ENCODE measurements around the gene TOGARAM2.

TOGARAM2 gene

GRCh38 chr2:29000481-29000880 is 19.4 kb downstream of the TOGARAM2 start:
- no peak for DNase-seq

DNA sequence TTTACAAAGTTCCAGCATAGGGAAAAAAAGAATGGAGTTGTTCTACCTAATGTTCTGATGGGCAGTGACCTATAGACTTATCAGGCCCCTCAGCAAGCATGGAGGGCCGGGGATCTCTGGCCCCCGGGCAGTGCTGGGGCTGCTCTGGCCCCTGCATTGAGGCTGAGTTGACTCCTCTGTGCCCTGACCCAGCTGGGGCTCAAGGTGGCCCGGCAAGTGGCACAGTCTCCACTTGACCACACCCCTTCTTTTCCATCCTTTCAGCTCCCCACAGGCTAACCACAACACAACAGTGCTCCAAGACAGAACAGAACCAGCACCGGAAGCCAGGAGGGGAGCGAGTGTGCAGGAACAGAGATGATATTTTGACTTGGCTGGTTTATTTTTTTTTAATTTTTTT is 19.9 kb downstream of the TOGARAM2 start:
- no peak for DNase-seq

DNA sequence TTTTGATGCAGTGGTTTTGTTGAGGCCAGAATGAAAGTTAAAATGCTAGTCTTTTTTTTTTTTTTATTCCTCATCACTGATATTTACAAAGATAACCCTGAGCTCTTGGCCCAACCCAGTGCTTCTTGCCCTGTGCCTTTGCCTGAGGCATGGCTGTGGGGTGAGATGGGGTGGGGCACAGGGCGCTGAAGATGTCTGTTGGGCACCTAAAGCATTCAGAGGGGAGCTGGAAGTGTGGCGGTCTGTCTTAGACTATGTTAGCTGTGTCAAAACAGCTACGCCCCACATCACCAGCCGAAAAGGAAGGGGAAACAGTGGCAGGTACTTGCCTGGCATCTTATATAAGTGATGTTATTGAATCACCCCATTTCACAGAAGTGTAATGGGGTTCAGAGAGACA is 20.7 kb downstream of the TOGARAM2 start:
- DNase-seq = no peak

- no peak for DNase-seq
Observed at GRCh38 chr2:29004755-29005154, 23.7 kb downstream of the TOGARAM2 start.

GRCh38 chr2:29005331-29005730 is 24.2 kb downstream of the TOGARAM2 start:
- no peak for DNase-seq

GRCh38 chr2:29006092-29006979 is 25.2 kb downstream of the TOGARAM2 start:
- DNase-seq = no peak

- no peak for DNase-seq
Observed at GRCh38 chr2:29006980-29007301, 25.8 kb downstream of the TOGARAM2 start.

GRCh38 chr2:29009270-29009669 is 28.2 kb downstream of the TOGARAM2 start:
- DNase-seq = no peak

GRCh38 chr2:29009711-29010677 is 28.9 kb downstream of the TOGARAM2 start:
- no peak for DNase-seq

DNA sequence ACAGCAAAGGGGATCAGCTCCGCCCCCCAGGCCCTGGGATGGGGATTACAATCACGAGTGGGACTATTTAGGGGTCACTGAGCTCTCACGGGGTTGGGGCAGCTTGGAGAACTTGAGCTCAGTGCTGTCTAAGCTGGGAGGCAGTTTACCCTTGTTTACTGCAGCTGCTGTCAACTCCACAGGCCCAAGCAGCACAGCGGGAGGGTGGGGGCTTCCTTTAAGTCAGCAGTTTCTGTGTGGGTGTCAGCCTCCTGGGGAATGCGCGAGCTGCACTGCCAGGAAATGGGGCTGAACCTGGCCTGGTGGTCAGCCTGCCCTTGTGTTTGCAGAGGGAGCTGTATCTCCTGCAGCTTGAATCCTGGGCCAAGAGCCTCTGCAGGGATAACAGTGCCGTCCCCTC is 29.8 kb downstream of the TOGARAM2 start:
- no peak for DNase-seq

DNA sequence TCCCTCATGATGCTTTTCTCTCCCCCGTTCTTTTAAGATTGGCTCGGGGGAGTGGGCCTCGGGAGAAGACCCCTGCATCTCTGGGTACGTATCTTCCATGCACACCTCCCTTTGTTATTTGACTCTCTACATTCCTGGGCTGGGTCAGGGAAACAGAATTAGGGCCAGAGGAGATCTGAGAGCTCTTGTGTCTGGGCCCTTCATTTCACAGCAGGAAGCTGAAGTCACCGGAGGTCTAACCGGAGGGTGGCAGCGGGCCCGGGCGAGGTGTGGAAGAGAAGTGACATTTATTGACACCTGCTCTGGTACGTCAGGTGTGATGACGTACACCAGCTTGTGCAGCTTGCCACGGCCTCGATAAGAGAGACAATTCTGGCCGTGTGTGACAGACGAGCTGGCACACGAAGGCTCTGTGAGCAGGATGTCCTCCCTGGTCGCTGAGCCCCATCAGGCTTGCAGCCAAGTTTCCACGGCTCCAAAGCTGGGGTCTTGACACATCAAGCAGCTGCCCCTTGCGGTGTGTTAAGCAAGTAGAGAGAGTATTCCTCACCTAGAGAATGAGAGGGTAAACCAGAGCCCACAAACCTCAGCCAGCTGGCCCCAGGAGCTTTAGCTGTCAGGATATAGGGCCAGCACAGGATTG is 30.4 kb downstream of the TOGARAM2 start:
- DNase-seq = no peak

- DNase-seq = no peak
Observed at GRCh38 chr2:29012211-29012681, 31.1 kb downstream of the TOGARAM2 start.

DNA sequence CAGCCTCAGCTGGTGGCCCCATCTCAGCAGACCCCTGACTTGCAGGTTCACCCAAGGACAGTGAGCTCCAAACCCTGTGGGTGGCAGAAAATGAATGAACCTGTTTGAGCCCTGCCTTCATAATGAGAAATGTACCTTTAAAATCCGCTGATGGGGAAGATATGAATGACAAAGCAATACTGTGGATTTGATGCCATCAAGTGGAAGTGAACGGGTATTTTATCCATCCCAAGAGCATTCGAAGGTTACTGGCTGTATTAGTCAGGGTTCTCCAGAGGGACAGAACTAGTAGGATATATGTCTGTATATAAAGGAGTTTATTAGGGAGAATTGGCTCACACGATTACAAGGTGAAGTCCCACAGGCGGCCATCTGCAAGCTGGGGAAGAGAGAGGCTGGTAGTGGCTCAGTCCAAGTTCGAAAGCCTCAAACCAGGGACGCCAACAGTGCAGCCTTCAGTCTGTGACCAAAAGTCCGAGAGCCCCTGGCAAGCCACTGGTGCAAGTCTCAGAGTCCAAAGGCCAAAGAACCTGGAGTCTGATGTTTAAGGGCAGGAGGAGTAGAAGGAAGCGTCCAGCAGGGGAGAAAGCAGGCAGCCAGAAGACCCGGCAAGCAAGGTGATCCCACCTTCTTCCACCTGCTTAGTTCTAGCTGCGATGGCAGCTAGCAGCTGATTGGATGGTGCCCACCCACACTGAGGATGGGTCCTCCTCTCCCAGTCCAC is 32.1 kb downstream of the TOGARAM2 start:
- DNase-seq = no peak

DNA sequence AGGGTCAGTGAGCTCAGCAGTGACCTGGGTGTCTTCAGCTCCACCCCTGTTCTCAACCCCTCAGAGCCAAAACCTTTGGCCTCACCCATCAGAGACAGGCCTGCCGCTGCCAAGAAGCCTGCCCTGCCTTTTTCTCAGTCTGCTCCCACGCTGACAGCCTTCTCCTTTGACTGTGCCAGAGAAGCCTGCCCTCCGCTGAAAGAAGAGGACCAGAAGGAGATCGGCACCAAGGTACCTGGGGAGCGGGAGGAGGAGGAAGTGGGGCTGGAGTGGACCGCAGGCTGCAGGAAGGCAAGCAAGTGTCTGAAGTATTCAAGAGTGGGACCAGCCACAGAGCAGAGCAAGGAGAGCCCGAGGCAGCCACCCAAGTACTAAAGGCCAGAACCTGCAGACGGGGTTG is 33.2 kb downstream of the TOGARAM2 start:
- no peak for DNase-seq

DNA sequence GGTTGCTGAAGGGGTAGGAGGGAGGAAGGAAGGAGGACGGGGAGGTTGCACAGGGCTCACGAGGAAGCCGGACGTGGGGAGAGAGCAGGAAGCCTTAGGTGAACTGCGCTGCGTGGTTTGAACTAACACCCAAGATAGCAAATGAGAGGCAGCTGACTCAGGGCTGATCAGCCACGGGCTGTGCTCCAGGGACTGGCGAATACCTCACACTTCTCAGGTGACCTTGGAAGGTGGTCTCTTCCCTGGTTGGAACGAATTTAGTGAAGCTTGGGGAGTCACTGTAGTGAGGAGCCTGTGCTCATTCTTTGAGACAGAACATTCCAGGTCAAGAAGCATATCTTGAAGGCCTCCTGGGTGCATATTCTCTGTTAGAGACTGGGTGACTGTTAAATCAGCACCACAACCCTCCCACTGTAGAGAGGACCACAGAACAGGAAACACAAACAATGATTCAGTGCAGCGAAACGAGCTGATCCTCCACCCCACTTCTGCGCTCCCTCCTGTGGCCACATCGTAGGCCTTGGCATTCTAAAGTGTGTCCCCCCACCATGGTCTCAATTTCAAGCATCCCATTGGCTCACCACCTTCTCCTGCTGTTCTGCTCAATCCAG is 33.8 kb downstream of the TOGARAM2 start:
- no peak for DNase-seq

DNA sequence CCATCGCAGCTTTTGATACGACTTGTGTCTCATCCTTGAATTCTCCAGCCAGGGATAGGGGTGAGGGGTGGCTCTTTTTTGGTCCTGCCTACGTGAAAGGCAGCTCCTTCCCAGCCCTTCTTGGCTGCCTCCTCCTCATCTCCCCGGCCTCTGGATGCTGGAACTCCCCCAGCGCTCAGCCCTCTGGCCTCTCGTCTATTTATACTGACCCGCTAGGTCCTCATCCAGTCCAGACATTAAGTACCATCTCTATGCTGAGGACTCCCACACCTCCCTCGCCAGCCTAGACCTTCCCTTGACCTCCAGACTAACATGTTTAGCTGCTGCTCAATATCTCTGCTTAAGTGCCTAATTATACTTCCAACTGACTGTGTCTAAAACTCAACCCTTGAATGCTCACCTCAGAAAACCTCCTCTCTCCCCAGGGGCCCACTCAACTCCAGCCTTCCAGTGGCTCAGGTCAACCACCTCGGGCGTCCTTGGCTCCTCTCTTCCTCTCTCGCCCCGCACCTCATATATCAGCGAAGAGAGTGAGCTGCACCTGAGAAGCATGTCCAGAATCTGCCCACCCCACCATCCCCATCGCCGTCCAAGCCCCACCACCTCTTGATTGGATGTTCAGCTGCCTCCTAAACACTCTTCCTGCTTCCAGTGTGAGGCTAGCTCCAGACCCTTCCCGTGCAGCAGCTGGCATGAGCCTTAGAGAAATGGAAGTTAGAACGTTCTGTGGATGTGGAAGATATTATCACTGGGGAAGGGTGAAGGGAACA is 34.8 kb downstream of the TOGARAM2 start:
- no peak for DNase-seq

GRCh38 chr2:29016504-29016903 is 35.4 kb downstream of the TOGARAM2 start:
- DNase-seq = no peak

DNA sequence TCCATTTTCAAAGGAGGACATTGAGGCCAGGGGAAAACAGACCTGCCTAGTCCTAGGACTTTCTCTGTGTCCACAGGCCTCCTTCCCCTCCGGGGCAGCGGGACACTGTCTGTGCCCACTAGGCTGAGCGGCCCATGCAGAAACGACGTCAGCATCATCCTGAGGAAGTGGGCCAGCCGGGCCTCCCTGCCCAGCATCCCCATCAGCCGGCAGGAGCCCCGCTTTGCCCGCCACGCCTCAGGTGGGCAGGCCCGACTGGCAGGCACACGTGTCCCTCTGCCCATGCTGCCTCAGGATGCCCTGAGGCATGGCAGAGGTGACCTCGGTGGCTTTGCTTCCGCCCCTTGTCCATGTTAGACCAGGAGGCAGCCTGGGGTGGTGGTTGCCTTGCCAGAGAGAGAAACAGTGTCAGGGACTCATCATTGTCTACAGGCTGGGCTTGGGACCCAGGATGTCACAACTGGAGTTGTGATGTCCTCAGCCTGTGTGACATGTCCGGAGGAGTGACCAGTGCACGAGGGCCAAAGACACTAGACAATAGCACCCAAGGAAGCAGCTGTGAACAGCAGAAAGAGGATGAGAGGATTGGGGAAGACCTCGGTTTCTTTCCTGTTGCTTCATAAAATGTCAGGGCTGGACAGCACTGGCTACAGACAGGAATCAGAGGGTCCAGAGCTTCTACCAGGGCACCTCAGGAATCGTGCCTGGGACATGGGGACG is 36.8 kb downstream of the TOGARAM2 start:
- DNase-seq = no peak

DNA sequence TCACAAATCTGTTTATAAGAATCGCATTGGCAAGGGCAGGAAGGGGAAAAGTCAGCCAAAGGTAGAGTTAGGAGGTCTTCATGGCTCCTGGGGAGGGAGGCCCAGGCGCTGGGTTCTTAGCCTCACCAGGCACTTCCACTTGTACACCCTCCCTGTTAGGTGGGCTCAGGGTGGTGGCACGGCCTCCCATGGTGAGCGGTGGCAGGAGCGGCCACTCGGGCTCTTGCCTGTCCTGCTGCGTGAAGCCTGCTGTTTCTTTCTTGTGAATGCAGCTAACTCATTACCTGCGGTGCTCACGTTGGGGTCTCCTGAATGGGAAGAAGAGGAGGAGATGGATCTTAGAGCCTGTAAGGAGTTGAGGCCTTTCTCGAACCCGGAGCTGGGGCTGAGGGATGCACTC is 40.8 kb downstream of the TOGARAM2 start:
- DNase-seq = no peak

GRCh38 chr2:29022679-29023078 is 41.6 kb downstream of the TOGARAM2 start:
- DNase-seq = no peak

GRCh38 chr2:29023188-29023587 is 42.1 kb downstream of the TOGARAM2 start:
- no peak for DNase-seq
